Stimulated activated effector memory CD8-positive, alpha-beta T cell treated with anti-CD3 and anti-CD28 coated beads, Interleukin-12 subunit alpha, Interleukin-12 subunit beta, amount 100 ng/mL, for 72 hours (primary cell): ENCODE data around the gene HTRA2.
"Not testable (repeated sequence)": the region's sequence is repeated elsewhere in the genome, so short reads cannot be mapped to it uniquely, and the experiment has no call there.

Experiments used
- ATAC-seq: fragments of 150-1000 bp; cut with Tn5 transposase; 2 replicates; pipeline ENCODE4 v1.10.0; 2021
- DNase-seq, 2 donors: peaks; one replicate each; pipeline ENCODE4 v3.0.0; 2021 to 2022; ENCODE audit warnings: low spot score in 2 of 2
- H3K27ac Mint-ChIP-seq: one replicate; pipeline ENCODE4 v1.8.0; 2022; ENCODE audit warnings: mild to moderate bottlenecking, mixed read lengths
- H3K36me3 Mint-ChIP-seq: one replicate; pipeline ENCODE4 v1.8.0; 2022; ENCODE audit warnings: mild to moderate bottlenecking, mixed read lengths
- H3K4me1 Mint-ChIP-seq: one replicate; pipeline ENCODE4 v1.8.0; 2022; ENCODE audit warnings: mixed read lengths
- H3K4me3 Mint-ChIP-seq: one replicate; pipeline ENCODE4 v1.8.0; 2022; ENCODE audit warnings: mild to moderate bottlenecking, mixed read lengths
- H3K9me3 Mint-ChIP-seq: one replicate; pipeline ENCODE4 v1.8.0; 2022; ENCODE audit warnings: mixed read lengths

The HTRA2 gene

DNA sequence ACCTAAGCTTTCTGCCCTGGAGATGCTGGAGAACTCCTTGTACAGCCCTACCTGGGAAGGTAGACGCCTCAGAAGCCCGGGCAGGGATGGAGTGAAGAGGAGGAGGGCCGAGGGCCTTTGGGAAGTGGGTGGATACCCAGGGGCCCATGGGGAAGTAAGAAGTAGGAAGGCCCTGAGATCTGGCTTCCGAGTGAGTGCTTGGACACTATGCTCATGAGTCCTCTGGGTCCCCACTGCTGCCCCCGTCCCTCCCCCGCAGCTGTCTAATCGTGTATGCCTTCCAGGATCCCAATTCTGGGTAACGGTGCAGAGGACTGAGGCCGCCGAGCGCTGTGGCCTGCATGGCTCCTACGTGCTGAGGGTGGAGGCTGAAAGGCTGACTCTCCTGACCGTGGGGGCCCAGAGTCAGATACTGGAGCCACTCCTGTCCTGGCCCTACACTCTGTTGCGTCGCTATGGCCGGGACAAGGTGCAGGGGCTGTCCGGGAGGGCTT is 25.9 kb downstream of the HTRA2 start:
- Mint-ChIP-seq H3K36me3 (peaks cover 36% of the 10 kb centered on the region), H3K4me1 (peaks cover 37% of the 10 kb centered on the region), H3K27ac (peak overlapping the region; percentile 93), H3K9me3 (no peaks in the 10 kb centered on the region), H3K4me3 (peak overlapping the region; percentile 84)
- ATAC-seq: no peak
- no peak for DNase-seq

DNA sequence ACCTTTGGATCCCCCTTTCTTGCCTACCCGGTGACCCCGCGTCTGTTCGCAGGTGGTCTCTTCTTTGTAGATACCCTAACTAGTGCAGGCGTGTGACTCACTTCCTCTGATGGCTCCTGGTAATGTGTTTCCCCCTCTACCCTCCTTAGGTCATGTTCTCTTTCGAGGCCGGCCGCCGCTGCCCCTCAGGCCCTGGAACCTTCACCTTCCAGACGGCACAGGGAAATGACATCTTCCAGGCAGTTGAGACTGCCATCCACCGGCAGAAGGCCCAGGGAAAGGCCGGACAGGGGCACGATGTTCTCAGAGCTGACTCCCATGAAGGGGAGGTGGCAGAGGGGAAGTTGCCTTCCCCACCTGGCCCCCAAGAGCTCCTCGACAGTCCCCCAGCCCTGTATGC is 26.4 kb downstream of the HTRA2 start:
- H3K9me3 Mint-ChIP-seq: no peaks in the 10 kb centered on the region
- H3K4me1 Mint-ChIP-seq: peaks cover 39% of the 10 kb centered on the region
- H3K4me3 Mint-ChIP-seq: peak overlapping the region; percentile 84
- no peak overlapping the region for H3K27ac Mint-ChIP-seq
- DNase-seq: no peak
- ATAC-seq: no peak
- H3K36me3 Mint-ChIP-seq: peaks cover 36% of the 10 kb centered on the region

DNA sequence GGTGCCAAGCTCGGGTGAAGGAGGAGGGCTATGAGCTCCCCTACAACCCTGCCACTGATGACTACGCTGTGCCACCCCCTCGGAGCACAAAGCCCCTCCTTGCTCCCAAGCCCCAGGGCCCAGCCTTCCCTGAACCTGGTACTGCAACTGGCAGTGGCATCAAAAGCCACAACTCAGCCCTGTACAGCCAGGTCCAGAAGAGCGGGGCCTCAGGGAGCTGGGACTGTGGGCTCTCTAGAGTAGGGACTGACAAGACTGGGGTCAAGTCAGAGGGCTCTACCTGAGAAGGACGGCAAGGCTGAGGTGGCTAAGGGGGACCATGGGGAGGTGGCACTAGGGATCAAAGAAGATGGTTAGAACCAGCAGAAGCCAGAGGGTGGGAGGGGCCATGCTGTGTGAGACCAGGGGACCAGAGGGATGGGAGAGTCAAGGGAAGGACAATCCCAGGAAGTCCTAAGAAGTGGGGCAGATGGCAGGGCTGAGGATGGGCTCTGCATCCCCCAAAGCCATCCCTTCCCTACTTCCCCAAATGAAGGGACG is 27.2 kb downstream of the HTRA2 start:
- ATAC-seq (no peak), DNase-seq (no peak)
- Mint-ChIP-seq H3K36me3 (peaks cover 36% of the 10 kb centered on the region), H3K9me3 (no peaks in the 10 kb centered on the region), H3K4me1 (peaks cover 43% of the 10 kb centered on the region), H3K27ac (no peak overlapping the region), H3K4me3 (peak overlapping the region; percentile 84)

DNA sequence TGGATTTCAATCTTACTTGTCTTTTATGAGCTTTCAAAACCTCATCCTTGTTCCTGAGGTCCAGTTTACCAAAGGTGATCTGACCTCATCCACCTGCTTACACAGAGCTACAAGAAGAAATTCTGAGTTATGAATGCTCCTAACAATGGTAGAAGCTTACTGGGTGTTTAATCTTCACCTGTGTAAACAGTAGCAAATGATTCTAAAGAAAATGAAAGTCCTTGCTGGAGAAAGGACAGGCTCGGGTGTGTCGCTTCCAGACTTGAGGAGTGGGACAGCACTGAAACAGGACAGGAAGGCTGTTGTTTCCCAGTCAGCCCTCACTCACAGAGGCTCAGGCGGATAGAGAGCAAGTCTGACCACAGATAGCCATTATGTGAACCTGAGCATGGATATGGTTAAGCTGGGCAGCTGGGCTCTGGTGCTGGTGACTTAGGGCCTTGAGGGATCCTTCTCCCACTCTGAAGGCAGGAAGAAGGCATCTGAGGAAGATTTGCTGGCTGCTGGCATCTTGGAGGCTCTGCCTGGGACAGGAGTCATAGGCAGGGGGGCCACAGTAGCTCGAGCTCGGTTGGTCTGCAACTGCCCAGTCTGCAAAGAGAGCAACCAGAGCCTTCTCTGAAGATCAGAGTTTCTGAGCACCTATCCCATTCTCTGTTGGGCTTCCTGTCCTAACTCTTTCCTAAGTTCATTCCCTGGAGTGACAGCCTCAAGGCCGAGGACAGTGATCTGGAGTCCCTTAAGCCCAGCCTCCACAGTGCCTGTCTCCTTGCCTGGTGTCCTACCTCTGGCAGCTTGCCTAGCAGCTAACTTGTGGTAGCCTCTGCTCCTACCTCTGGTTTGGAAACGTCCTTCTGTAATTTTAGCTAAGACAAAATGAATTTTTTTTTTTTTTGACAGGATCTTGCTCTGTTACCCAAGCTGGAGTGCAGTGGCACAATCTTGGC is 28.8 kb downstream of the HTRA2 start:
- DNase-seq (no peak), ATAC-seq (no peak)
- Mint-ChIP-seq H3K27ac (no peak overlapping the region), H3K4me1 (peaks cover 41% of the 10 kb centered on the region), H3K4me3 (no peak overlapping the region), H3K36me3 (peaks cover 33% of the 10 kb centered on the region), H3K9me3 (no peaks in the 10 kb centered on the region)

DNA sequence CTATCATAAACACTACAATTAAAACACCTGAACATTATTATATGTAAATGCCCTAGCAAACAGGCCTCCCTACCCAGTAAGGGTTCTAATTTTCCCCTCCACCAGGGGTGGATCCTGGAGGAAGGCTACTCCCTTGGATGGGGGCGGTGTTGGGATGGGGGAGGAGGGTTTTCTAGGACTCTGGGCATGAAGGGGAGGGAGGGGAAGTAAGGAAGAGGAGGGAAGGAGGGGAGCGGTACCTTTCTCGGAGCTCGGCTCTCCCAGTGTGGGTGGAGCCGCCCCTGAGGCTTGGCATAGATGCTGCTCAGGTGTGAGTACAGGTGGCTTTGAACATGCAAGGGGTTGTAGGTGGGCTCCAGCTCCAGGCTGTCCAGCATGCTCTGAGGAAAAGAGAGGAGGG is 30.2 kb downstream of the HTRA2 start:
- H3K4me1 Mint-ChIP-seq: peaks cover 36% of the 10 kb centered on the region
- no peak for DNase-seq
- peak overlapping the region; percentile 82 for H3K27ac Mint-ChIP-seq
- H3K4me3 Mint-ChIP-seq: no peak overlapping the region
- no peaks in the 10 kb centered on the region for H3K9me3 Mint-ChIP-seq
- peaks cover 19% of the 10 kb centered on the region for H3K36me3 Mint-ChIP-seq
- no peak for ATAC-seq

DNA sequence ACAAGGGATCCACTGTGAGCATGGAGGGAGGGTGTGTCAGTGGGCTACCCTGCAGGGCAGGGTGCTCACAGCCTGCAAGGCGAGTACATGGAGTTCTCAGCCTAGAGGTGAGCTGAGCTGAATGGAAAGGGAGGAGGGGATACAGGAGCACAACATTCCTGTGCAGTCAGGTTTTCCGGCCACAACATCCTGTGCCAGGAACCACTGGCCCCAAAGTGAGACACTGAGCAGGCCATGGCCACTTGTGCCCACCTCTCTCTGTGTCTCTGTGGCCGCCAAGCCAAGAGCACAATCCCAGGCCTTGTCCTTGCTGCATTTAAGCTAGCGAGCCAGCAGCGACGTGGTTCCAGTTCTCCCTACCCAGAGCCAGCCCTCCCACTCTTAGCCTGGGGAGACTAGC is 30.9 kb downstream of the HTRA2 start:
- H3K36me3 Mint-ChIP-seq: peaks cover 15% of the 10 kb centered on the region
- no peak overlapping the region for H3K4me3 Mint-ChIP-seq
- no peak for DNase-seq
- H3K27ac Mint-ChIP-seq: peak overlapping the region; percentile 82
- H3K9me3 Mint-ChIP-seq: no peaks in the 10 kb centered on the region
- ATAC-seq: no peak
- peaks cover 30% of the 10 kb centered on the region for H3K4me1 Mint-ChIP-seq

DNA sequence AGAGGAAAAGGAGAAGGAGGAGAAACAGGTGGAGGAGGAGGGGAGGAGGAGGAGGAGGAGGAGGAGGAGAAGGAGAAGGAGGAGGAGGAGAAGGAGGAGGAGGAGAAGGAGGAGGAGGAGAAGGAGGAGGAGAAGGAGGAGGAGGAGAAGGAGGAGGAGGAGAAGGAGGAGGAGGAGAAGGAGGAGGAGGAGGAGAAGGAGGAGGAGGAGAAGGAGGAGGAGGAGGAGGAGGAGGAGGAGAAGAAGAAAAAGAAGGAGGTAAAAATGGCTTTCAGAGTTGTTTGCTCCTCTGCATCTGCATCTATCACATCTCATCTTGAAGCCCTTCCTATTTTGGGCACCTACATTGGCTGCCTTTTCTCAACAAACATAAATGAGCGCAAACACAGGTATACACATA is 31.3 kb downstream of the HTRA2 start:
- not testable (repeated sequence) for H3K9me3 Mint-ChIP-seq, ATAC-seq, H3K4me3 Mint-ChIP-seq, DNase-seq
- Mint-ChIP-seq H3K36me3 (peaks cover 15% of the 10 kb centered on the region), H3K4me1 (peaks cover 30% of the 10 kb centered on the region), H3K27ac (peak overlapping the region; percentile 82)

DNA sequence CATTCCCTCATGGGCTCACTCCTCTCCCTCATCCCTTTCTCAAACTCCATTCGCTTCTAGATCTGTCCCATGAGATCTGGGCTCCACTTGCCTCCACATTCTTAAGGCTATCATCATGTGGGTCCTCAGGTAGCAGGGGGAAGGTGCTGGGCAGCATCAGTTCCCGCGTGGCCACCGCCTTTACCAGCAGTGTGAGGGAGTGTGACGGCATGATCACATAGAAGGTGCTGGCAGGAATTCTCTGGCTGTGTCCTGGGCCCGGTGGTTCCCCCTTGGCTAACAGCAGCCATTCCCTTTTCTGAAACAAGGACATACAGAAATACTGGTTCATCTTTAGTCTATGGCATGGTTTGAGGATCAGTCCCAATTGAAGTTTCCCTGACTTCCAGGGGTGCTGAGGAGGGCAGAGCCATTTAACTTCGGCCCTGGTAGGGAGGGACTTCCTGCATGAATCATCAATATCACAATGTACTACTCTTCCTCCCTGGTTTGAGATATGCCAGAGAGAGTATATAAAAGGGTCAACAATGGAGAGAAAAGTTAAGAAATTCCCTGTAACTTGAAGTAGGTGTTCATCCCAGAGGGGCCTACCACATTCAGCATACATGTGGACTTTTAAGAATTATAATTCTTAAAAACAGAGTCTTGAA is 32.5 kb downstream of the HTRA2 start:
- peak overlapping the region; percentile 3 for H3K27ac Mint-ChIP-seq
- H3K4me1 Mint-ChIP-seq: peaks cover 34% of the 10 kb centered on the region
- ATAC-seq: no peak
- H3K9me3 Mint-ChIP-seq: no peaks in the 10 kb centered on the region
- peaks cover 3% of the 10 kb centered on the region for H3K36me3 Mint-ChIP-seq
- no peak for DNase-seq
- no peak overlapping the region for H3K4me3 Mint-ChIP-seq

DNA sequence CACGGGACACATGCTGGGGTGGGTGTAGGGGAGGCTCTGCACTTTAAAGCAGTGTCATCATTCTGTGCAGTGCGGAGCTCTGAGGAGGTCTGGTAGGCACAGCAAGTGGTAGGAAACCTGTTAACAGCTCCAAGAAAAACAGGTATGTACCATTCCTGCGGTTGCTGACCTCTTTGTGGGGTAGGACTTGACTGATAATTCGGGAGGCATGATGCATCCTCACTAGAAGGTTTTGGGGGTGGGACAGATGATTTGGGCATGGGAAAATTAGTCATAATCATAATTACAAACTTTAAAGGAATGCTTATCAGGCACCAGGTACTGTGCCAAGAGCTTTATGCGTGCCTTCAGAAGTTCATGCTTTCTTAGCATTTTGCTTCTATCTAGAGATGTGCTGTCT is 34.5 kb downstream of the HTRA2 start:
- H3K4me3 Mint-ChIP-seq: no peak overlapping the region
- peaks cover 42% of the 10 kb centered on the region for H3K4me1 Mint-ChIP-seq
- DNase-seq (no peak), ATAC-seq (no peak)
- H3K9me3 Mint-ChIP-seq: no peaks in the 10 kb centered on the region
- no peaks in the 10 kb centered on the region for H3K36me3 Mint-ChIP-seq
- H3K27ac Mint-ChIP-seq: no peak overlapping the region

DNA sequence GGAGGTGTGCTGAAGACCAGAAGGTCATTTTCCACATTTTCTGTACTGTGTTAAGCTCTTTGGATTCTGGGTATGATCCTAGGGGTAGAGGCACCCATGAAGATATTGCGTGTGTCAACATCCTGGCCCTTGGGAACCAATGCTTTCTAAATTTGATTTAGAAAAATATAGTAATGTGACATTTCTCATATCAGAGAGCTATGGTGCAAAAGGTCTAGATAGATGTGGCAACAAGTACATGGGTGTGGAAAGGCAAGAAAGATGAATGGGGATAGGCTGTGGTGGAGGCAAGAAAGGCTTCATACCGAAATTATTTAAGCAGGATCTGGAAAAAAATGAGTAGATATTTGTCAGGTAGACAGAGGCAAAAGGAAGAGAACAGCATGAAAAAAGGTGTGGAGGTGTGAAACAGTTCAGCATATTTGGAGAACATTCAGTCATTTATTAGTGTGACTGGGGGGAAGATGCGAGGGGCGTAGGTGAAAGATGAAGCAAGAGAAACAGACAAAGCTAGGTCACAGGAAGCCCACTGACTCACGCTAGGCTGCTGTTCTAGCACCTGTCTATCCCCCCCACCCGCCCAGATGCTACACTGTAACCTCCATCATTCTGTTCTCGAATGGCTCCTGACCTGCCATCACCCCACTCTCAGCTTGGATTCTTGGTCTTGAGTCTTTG is 36.5 kb downstream of the HTRA2 start:
- peak overlapping the region; percentile 19 for H3K4me3 Mint-ChIP-seq
- no peaks in the 10 kb centered on the region for H3K9me3 Mint-ChIP-seq
- no peak for DNase-seq
- ATAC-seq: no peak
- H3K27ac Mint-ChIP-seq: no peak overlapping the region
- no peaks in the 10 kb centered on the region for H3K36me3 Mint-ChIP-seq
- peaks cover 34% of the 10 kb centered on the region for H3K4me1 Mint-ChIP-seq

DNA sequence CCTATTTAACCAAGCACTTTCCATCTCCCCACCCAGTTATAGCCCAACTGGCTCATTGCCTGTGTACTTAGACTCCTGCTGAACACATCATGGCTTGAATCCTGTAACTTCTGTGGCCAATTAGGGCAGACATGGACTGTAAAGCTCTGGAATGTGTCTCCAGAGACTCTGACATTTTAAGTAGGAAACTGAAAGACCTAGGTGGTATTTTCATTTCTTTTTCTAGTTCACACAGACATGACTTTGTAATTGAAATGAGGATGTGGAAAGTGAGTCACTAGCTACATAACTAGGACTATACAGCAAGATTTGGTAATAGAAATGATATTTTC is 37.0 kb downstream of the HTRA2 start:
- H3K27ac Mint-ChIP-seq: no peak overlapping the region
- ATAC-seq (peak; percentile 60), DNase-seq (no peak)
- peak overlapping the region; percentile 19 for H3K4me3 Mint-ChIP-seq
- H3K4me1 Mint-ChIP-seq: peaks cover 31% of the 10 kb centered on the region
- H3K9me3 Mint-ChIP-seq: no peaks in the 10 kb centered on the region
- H3K36me3 Mint-ChIP-seq: no peaks in the 10 kb centered on the region

DNA sequence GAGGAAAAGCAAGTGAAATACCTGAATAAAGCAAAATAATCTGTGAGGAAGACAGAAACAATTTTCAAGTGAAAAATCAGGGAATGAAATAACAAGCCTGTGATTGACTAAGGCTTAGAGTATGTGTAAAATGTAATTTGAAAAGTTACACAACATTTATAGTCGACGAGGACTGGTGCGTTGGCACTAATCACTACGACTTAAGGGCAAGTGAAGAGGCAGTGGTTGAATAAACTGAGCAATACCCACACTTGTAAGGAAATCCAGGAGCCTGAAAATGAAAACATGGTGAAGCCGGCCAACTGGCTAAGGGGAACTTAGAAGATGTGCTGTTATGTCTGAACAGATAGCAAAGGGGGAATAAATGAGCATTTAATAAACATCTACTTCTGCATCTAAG is 38.1 kb downstream of the HTRA2 start:
- Mint-ChIP-seq H3K4me1 (peaks cover 20% of the 10 kb centered on the region), H3K27ac (no peak overlapping the region), H3K36me3 (no peaks in the 10 kb centered on the region), H3K4me3 (no peak overlapping the region), H3K9me3 (no peaks in the 10 kb centered on the region)
- no peak for DNase-seq
- no peak for ATAC-seq

DNA sequence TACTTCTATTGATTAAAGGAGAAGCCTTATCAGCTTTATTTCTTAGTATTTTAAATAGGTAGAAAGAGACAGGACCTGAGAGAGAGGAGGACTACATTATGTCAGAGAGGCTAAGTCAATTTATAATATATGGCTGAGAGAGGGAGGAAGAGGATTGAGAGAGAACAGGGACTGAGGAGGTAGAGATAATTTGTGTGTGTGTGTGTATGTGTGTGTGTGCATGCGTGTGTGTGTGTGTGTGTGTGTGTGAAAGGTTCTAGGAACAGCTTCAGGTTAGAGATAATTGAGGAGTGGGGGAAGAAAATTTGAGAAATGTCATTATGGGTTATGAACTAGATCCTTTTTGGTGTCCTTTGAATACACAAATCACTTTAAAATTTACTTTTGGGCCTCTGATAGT is 40.0 kb downstream of the HTRA2 start:
- H3K9me3 Mint-ChIP-seq: peaks cover 3% of the 10 kb centered on the region
- no peak for ATAC-seq
- H3K27ac Mint-ChIP-seq: no peak overlapping the region
- H3K4me1 Mint-ChIP-seq: peaks cover 32% of the 10 kb centered on the region
- no peak overlapping the region for H3K4me3 Mint-ChIP-seq
- no peaks in the 10 kb centered on the region for H3K36me3 Mint-ChIP-seq
- DNase-seq: no peak

DNA sequence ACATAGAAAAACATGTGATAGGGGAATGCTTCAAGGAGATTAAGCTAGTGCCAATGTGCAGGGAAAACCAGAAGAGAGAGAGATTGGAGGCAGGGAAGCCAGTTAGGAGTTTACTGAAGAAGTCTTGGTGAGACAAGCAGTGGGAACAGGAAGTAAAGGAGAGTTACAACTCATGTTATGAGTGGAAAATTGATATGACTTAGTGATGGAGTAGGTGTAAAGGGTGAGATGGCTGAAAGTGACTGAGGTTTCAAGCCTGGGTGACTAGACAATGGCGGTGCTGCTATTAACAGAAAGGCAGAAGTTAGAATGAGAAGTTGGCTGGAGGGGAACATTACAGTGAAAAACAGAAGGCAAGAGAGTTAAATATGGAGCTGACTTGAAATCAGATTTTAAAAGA is 41.3 kb downstream of the HTRA2 start:
- Mint-ChIP-seq H3K4me1 (peaks cover 30% of the 10 kb centered on the region), H3K36me3 (no peaks in the 10 kb centered on the region), H3K27ac (no peak overlapping the region), H3K4me3 (no peak overlapping the region), H3K9me3 (peaks cover 3% of the 10 kb centered on the region)
- DNase-seq (no peak), ATAC-seq (peak; percentile 97)

DNA sequence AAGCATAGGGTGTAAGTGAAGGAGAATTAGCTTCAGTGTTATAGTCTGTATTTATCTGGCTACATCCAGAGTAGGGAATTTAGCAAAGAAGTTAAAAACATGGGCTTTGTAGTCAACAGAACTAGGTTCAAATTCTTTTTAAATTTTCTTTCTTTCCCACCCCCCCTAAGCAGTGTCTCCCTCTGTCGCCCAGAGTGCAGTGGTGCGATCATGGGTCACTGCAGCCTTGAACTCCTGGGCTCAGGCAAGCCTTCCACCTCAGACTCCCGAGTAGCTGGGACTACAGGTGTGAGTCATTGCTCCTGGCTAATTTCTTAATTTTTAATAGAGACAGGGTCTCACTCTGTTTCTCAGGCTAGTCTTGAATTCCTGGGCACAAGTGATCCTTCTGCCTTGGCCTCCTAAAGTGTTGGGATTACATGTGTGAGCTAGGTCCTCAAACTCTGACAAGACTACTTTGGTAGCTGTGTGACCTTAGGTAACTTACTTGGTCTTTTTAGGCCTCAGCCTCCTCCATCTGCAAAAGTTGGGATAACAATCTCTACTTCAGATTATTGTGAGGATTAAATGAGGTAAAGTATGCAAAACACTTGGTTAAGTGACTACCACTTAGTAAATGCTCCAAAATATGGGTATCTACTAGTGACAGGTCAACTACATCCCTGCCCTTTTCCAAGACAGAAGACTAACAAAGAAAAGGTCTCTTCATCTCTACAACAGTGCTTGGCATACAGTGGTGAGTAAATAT is 42.6 kb downstream of the HTRA2 start:
- Mint-ChIP-seq H3K4me3 (no peak overlapping the region), H3K36me3 (no peaks in the 10 kb centered on the region), H3K9me3 (peaks cover 3% of the 10 kb centered on the region), H3K27ac (no peak overlapping the region), H3K4me1 (peaks cover 23% of the 10 kb centered on the region)
- no peak for DNase-seq
- no peak for ATAC-seq
